Gastrocnemius medialis (tissue), 4 donors: ENCODE measurements around the gene FOSL2. TPM values are rescaled to one million over a fixed set of nuclear protein-coding genes. Genes with fewer than 3 reads are reported as not detected.
A peak's percentile ranks its signal among the peaks of the same experiment; 100 is the strongest.

ENCODE experiments used
- ATAC-seq, 2 donors: fragments of 150-250 bp; one replicate each; pipeline ENCODE4 v1.9.1; 2016
- DNase-seq, 2 donors: peaks; one replicate each; pipeline ENCODE4 v3.0.0-alpha.2; 2019
- H3K27ac ChIP-seq, 4 donors: fragments of 200-600 bp; sonication (generic); 1 replicate in 1 of 4; 2 replicates in 3 of 4; pipeline ENCODE4 v1.5.1; 2016 to 2018; ENCODE audit warnings: mild to moderate bottlenecking in 2 of 4, moderate library complexity in 1 of 4
- H3K27me3 ChIP-seq, 3 donors: fragments of 200-600 bp; sonication (generic) in 2 of 3; 1 replicate in 1 of 3; 2 replicates in 2 of 3; pipeline versions ENCODE4 v1.5.1 to v1.6.0; 2016 to 2019; ENCODE audit warnings: mild to moderate bottlenecking in 1 of 3, moderate library complexity in 1 of 3
- H3K36me3 ChIP-seq, 2 donors: fragments of 200-600 bp; sonication (generic) in 1 of 2; one replicate each; pipeline ENCODE4 v1.5.1; 2017 to 2018
- H3K4me1 ChIP-seq, 2 donors: fragments of 200-600 bp; sonication (generic) in 1 of 2; one replicate each; pipeline ENCODE4 v1.5.1; 2016 to 2017; ENCODE audit warnings: mild to moderate bottlenecking in 2 of 2
- H3K4me3 ChIP-seq, 4 donors: fragments of 200-600 bp; sonication (generic) in 3 of 4; 1 replicate in 1 of 4; 2 replicates in 3 of 4; pipeline ENCODE4 v1.5.1; 2016 to 2019; ENCODE audit warnings: mild to moderate bottlenecking in 2 of 4
- H3K9me3 ChIP-seq, 3 donors: fragments of 200-600 bp; sonication (generic) in 2 of 3; 1 replicate in 1 of 3; 2 replicates in 2 of 3; pipeline ENCODE4 v1.5.1; 2016 to 2019
- CTCF ChIP-seq, 5 experiments: fragments of 450-650 bp in 3 of 5; fragments of 200-600 bp in 2 of 5; sonication (generic) in 2 of 5; IDR thresholded peaks in 4 of 5; conservative IDR thresholded peaks in 1 of 5; 1 replicate in 4 of 5; 2 replicates in 1 of 5; pipeline ENCODE4 v1.5.1; 2016 to 2019; ENCODE audit warnings: antibody characterized with exemption in 5 of 5, mild to moderate bottlenecking in 3 of 5, moderate library complexity in 3 of 5
- POLR2A ChIP-seq, 2 donors: fragments of 450-650 bp; IDR thresholded peaks; one replicate each; pipeline ENCODE4 v1.6.1; 2017; ENCODE audit warnings: antibody characterized with exemption in 2 of 2, mild to moderate bottlenecking in 2 of 2, moderate library complexity in 2 of 2
- in situ Hi-C, 4 donors: fragments of 200-750 bp; cut with MboI; loops; one replicate each; pipeline versions ENCODE4 v1.15.0 to v1.8.0; 2017; ENCODE audit warnings: low sequenced_read_pairs in 4 of 4
- intact Hi-C: fragments of 100-400 bp; cut with DNase I; formaldehyde crosslinking; loops from one replicate; pipeline ENCODE4 v1.15.1; 2023; ENCODE audit warnings: low total_unique reads
- total RNA-seq, 4 donors: library from RNA; depleted of rRNA; stranded (reverse); fragments of >200 nt; gene quantifications; one replicate each; pipeline versions ENCODE4 v1.1.0 to v1.2.3, GENCODE V29; 2016

FOSL2 gene
- total RNA-seq, 4 donors from 2014 or later: 193 to 214 (median 210) TPM

- no peak overlapping the region for H3K27ac ChIP-seq
- H3K4me3 ChIP-seq: no peak overlapping the region
- ATAC-seq (peak in 1 of 2 donors; percentile 10), DNase-seq (no peak)
- intact Hi-C loops: no loop called here
- in situ Hi-C loops: no loop called here
- TF ChIP-seq CTCF (IDR thresholded peaks at IDR 0.05 in 4 of 5, conservative IDR thresholded peaks at IDR 0.05 in 1 of 5) (no peak), POLR2A (IDR thresholded peaks at IDR 0.05) (no peak)
- no peaks in the 10 kb centered on the region for H3K27me3 ChIP-seq
- H3K36me3 ChIP-seq: no peaks in the 10 kb centered on the region
- no peaks in the 10 kb centered on the region for H3K9me3 ChIP-seq
- H3K4me1 ChIP-seq: peaks cover 0 to 3% of the 10 kb centered on the region in 2 donors
Observed at GRCh38 chr2:28438532-28439063, 45.9 kb downstream of the FOSL2 start.

DNA sequence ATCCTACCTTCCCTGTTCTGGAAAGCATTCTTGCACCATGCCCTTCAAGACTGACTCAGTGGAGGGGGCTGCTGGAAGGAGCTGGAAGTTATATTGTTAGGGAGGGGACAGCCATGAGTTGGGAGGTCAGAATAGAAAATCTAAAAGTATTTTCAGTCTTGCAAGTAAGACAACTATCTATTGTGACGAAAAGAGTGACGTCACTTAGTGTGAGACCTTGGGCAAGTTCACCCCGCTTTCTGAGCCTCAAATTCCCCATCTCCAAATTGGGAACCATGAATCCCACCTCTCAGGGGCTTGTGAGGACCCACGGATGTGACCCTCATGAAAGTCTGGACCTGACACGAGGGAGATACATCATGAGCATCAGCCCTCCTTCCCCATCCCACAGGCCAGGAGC is 46.5 kb downstream of the FOSL2 start:
- ATAC-seq (no peak), DNase-seq (no peak)
- TF ChIP-seq POLR2A (IDR thresholded peaks at IDR 0.05) (no peak), CTCF (IDR thresholded peaks at IDR 0.05 in 4 of 5, conservative IDR thresholded peaks at IDR 0.05 in 1 of 5) (no peak)
- H3K4me3 ChIP-seq: no peak overlapping the region
- H3K9me3 ChIP-seq: no peaks in the 10 kb centered on the region
- H3K36me3 ChIP-seq: no peaks in the 10 kb centered on the region
- in situ Hi-C loops: no loop called here
- no peaks in the 10 kb centered on the region for H3K27me3 ChIP-seq
- H3K4me1 ChIP-seq: no peaks in the 10 kb centered on the region
- intact Hi-C loops: no loop called here
- no peak overlapping the region for H3K27ac ChIP-seq

DNA sequence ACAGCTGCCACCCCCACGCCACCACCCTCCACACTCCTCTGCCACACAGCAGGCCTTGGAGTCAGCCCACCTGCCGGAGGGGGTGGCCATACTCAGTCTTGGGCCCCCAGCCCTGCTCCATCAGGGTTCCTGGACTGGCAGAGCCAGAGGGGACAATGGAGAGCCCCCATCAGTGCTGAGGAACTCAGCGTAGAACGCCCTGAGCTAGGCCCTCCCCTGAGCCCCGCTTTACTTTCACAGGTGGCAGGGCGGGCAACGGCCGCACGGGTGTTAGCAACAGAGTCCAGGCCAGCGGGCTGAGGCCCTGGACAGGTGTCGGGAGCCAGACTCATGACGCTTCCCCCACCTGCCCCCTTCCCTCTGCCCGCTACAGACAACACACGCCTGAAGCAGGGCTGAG is 47.1 kb downstream of the FOSL2 start:
- ATAC-seq: no peak
- TF ChIP-seq POLR2A (IDR thresholded peaks at IDR 0.05): no peak
- TF ChIP-seq CTCF (IDR thresholded peaks at IDR 0.05 in 4 of 5, conservative IDR thresholded peaks at IDR 0.05 in 1 of 5): no peak
- Histone ChIP-seq H3K4me3 (no peak overlapping the region), H3K9me3 (no peaks in the 10 kb centered on the region), H3K27me3 (no peaks in the 10 kb centered on the region), H3K4me1 (no peaks in the 10 kb centered on the region), H3K36me3 (no peaks in the 10 kb centered on the region), H3K27ac (no peak overlapping the region)
- intact Hi-C loops: no loop called here
- in situ Hi-C loops: loop anchor here in 1 of 4 donors (10.0 kb wide), 1 partner anchor 735 kb away; no protein-coding TSS in a partner anchor
- no peak for DNase-seq

- intact Hi-C loops: no loop called here
- Histone ChIP-seq H3K9me3 (no peaks in the 10 kb centered on the region), H3K4me1 (no peaks in the 10 kb centered on the region), H3K27me3 (no peaks in the 10 kb centered on the region), H3K27ac (no peak overlapping the region), H3K4me3 (no peak overlapping the region), H3K36me3 (no peaks in the 10 kb centered on the region)
- TF ChIP-seq CTCF (IDR thresholded peaks at IDR 0.05 in 4 of 5, conservative IDR thresholded peaks at IDR 0.05 in 1 of 5): no peak
- TF ChIP-seq POLR2A (IDR thresholded peaks at IDR 0.05): no peak
- ATAC-seq (no peak), DNase-seq (no peak)
- in situ Hi-C loops: loop anchor here in 1 of 4 donors (10.0 kb wide), 1 partner anchor 738 kb away; no protein-coding TSS in a partner anchor
Observed at GRCh38 chr2:28442328-28442727, 49.7 kb downstream of the FOSL2 start.

GRCh38 chr2:28444956-28445355 is 52.3 kb downstream of the FOSL2 start:
- in situ Hi-C loops (loop anchor here in 1 of 4 donors (10.0 kb wide), 1 partner anchor 740 kb away; no protein-coding TSS in a partner anchor), intact Hi-C loops (no loop called here)
- DNase-seq (no peak), ATAC-seq (no peak)
- no peaks in the 10 kb centered on the region for H3K9me3 ChIP-seq
- H3K27ac ChIP-seq: no peak overlapping the region
- no peaks in the 10 kb centered on the region for H3K36me3 ChIP-seq
- TF ChIP-seq POLR2A (IDR thresholded peaks at IDR 0.05) (no peak), CTCF (IDR thresholded peaks at IDR 0.05 in 4 of 5, conservative IDR thresholded peaks at IDR 0.05 in 1 of 5) (no peak)
- H3K27me3 ChIP-seq: no peaks in the 10 kb centered on the region
- H3K4me1 ChIP-seq: no peaks in the 10 kb centered on the region
- no peak overlapping the region for H3K4me3 ChIP-seq
